Epithelial cell of proximal tubule (primary cell): ENCODE results near the gene PER2. TPM values are rescaled to one million over a fixed set of nuclear protein-coding genes. Genes with fewer than 3 reads are reported as not detected.
"Not testable (repeated sequence)": the region's sequence is repeated elsewhere in the genome, so short reads cannot be mapped to it uniquely, and the experiment has no call there.

Source experiments
- DNase-seq: peaks from one replicate; pipeline ENCODE4 v3.0.0-alpha.2; 2011; ENCODE audit warnings: low read depth
- H3K4me3 ChIP-seq: 2 replicates; pipeline ENCODE4 v1.5.1; 2011; ENCODE audit warnings: low read depth, mild to moderate bottlenecking, low read length
- CTCF ChIP-seq: conservative IDR thresholded peaks from 2 replicates; pipeline ENCODE4 v1.5.1; 2012; ENCODE audit warnings: low read depth, mild to moderate bottlenecking, low read length
- total RNA-seq: library from RNA; depleted of rRNA; stranded (reverse); fragments of >200 nt; gene quantifications from 2 replicates; pipeline ENCODE4 v1.2.3, GENCODE V29; 2015

PER2 gene
- total RNA-seq, 1 donor from 2014 or later: 0.86 TPM

- no peak overlapping the region for H3K4me3 ChIP-seq
- no peak for DNase-seq
- no peak for TF ChIP-seq CTCF
Observed at GRCh38 chr2:238279324-238279682, 9.1 kb downstream of the PER2 start.

DNA sequence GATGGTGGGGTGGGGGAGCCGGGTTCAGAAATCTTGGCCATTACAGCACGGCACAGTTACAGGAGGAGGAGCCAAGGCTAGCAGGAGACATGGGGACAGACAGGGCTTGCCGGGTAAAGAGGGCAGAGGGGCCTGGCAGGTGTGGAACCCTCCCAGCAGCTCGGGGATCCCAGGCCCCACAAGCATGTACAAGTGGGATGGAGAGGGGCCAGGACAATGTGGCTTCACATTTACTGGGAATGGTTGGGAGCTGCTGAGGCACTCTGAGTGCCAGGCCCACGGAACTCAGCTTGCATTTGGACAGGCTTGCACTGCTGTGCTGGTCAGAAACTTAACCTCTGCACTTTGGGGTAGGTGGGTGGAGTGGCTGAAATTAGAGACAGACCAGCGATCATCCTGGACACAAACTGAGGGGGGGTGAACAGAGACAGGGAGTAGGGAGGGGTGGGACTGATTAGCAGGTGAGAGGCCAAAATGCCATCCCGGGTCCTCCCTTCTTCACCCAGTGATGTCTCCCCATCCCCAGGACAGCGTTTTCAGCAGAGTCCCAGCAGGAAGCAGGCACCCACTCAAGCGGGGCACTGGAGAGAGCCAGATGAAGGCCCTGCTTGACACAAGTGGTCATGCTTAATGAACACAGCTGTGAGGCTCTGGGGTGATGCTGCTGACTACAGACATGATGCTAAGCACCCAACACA is 9.6 kb downstream of the PER2 start:
- no peak for TF ChIP-seq CTCF
- DNase-seq: no peak
- H3K4me3 ChIP-seq: no peak overlapping the region

- H3K4me3 ChIP-seq: no peak overlapping the region
- no peak for DNase-seq
- peak; percentile 56 for TF ChIP-seq CTCF
Observed at GRCh38 chr2:238277695-238278094, 10.7 kb downstream of the PER2 start.

GRCh38 chr2:238274152-238274865 is 14.1 kb downstream of the PER2 start:
- H3K4me3 ChIP-seq: no peak overlapping the region
- DNase-seq: no peak
- no peak for TF ChIP-seq CTCF

- H3K4me3 ChIP-seq, DNase-seq: not testable (repeated sequence)
Observed at GRCh38 chr2:238273433-238273832, 15.0 kb downstream of the PER2 start.

DNA sequence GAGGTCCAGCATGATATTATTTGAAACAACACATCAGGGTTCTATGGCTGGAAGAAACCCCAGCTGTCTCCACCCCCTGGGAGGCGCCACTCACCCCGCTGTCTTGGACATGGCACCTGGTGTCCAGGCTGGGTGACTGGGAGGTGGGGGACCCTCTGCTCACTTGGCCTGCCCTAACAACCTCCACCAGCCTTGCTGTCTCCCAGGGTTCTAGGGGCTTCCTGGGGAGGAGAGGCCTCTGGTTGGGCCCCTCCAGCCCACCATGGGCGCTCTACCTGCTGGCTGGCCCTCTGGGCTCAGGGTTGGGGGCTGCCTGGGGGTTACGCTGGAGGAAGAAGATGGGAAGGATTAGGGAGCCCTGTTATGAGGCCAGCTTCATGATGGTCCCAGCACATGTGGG is 16.3 kb downstream of the PER2 start:
- DNase-seq: no peak
- no peak overlapping the region for H3K4me3 ChIP-seq
- TF ChIP-seq CTCF: no peak

DNA sequence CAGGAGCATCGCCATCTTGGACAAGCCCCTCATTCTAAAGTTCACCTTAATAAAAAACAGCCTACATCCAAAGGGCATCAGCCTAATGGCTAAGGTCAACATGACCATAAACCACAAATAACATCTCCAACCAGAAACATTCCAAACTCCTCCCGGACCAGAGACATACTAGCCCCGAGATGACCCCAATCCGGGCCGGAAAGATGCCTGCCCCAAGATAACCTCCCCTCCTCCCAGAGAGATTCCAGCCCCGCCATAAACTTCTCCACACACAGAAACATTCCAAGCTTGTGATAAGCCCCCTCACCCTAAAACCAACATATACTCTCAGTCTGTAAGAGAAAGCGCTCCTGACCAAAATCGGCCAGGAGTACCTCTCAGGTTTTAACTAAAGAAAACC is 16.7 kb downstream of the PER2 start:
- DNase-seq: not testable (repeated sequence)

DNA sequence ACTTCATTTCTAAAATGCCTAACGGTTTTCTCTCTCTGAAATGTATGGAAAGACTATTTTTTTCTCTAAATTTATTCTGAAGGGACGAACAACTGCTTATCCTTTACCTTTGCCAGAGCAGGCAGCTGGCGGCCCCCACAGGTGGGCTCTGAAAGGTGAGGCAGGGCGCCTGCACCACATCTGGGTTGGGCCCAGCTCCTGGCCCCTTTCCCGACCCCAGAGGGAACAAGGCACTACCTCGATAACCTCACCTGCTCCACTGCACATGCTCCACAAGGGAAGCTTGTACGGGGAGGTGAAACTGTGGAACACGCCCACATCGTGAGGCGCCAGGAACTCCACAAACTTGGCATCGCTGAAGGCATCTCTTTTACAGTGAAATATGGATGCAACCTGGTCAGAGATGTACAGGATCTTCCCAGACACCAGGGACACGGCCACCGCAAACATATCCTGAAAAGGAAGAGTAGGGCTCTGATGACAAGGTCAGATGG is 17.3 kb downstream of the PER2 start:
- DNase-seq: no peak
- no peak for TF ChIP-seq CTCF
- no peak overlapping the region for H3K4me3 ChIP-seq

More for the DNA sequence above, 16.7 kb downstream of the PER2 start:
- H3K4me3 ChIP-seq: not testable (repeated sequence)
